Duodenal mucosa (tissue), 2 donors: ENCODE data around the gene PRRG2.
A peak's percentile ranks its signal among the peaks of the same experiment; 100 is the strongest.

Experiments
- H3K27ac ChIP-seq: one replicate; pipeline ENCODE4 v1.7.0; 2013; ENCODE audit warnings: low read depth, low read length
- H3K27me3 ChIP-seq, 2 donors: one replicate each; pipeline ENCODE4 v1.7.0; 2013; ENCODE audit warnings: low read length in 2 of 2, control low read depth in 1 of 2; ENCODE audit not compliant: insufficient read depth in 2 of 2, control insufficient read depth in 1 of 2
- H3K36me3 ChIP-seq, 2 donors: one replicate each; pipeline ENCODE4 v1.7.0; 2013; ENCODE audit warnings: low read length in 2 of 2, control low read depth in 1 of 2; ENCODE audit not compliant: insufficient read depth in 2 of 2, control insufficient read depth in 1 of 2
- H3K4me1 ChIP-seq, 2 donors: one replicate each; pipeline ENCODE4 v1.7.0; 2013; ENCODE audit warnings: low read length in 2 of 2, control low read depth in 1 of 2; ENCODE audit not compliant: insufficient read depth in 2 of 2, control insufficient read depth in 1 of 2
- H3K4me3 ChIP-seq, 2 donors: one replicate each; pipeline ENCODE4 v1.7.0; 2013; ENCODE audit warnings: low read length in 2 of 2, low read depth in 1 of 2
- H3K9ac ChIP-seq, 2 donors: one replicate each; pipeline ENCODE4 v1.7.0; 2013; ENCODE audit warnings: low read length in 2 of 2, low read depth in 1 of 2
- H3K9me3 ChIP-seq, 2 donors: one replicate each; pipeline ENCODE4 v1.7.0; 2013; ENCODE audit warnings: low read length in 2 of 2, control low read depth in 1 of 2; ENCODE audit not compliant: control insufficient read depth in 1 of 2

The PRRG2 gene

DNA sequence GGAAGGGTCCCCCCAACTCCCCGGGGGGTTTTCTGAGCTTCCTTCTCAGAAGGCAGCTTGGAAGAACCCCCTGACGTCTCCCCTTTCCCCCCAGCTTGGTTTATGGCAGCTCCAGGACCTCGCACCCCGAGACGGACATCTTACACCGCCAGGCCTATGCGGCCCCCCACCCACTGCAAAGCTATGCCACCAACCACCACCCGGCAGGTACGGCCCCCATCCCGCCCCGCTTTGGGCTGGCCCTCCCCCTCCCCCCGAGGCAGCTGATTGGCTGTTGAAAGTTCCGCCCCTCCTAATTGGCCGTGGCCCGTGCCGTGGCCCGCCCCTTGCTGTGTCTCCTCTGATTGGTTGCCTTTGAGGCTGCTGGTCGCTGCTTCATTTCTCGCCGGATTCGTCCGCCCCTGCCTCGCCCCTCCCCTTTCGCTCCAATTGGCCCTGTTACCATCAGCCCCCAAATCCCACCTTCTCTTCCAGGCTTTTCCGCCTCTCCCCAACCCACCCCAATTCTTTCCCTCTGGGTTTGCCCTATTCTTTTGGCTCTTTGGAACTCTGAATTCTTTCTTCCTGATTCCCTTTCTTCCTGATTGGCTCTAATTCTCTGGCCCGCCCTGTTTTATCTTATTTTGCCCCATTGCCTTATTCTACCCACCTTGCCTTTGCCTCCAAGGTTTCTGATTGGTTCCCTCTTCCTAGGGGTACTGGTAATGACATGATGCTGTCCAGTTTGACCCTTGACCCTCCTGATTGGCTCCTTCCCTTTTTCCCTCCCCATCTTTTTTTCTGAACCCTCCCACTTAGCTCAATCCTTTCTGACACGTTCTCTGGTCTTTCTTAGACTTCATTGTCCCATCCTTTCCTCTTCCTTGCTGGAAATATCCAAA, 12.4 kb downstream of the PRRG2 start:
- peaks cover 0 to 22% of the 10 kb centered on the region in 2 donors for H3K36me3 ChIP-seq
- no peaks in the 10 kb centered on the region for H3K27me3 ChIP-seq
- H3K9ac ChIP-seq = peak overlapping the region; percentile 32 to 52
- H3K4me3 ChIP-seq = peak overlapping the region; percentile 85 to 90
- H3K4me1 ChIP-seq = peaks cover 15 to 23% of the 10 kb centered on the region in 2 donors
- H3K27ac ChIP-seq = peak overlapping the region; percentile 13
- H3K9me3 ChIP-seq = no peaks in the 10 kb centered on the region

DNA sequence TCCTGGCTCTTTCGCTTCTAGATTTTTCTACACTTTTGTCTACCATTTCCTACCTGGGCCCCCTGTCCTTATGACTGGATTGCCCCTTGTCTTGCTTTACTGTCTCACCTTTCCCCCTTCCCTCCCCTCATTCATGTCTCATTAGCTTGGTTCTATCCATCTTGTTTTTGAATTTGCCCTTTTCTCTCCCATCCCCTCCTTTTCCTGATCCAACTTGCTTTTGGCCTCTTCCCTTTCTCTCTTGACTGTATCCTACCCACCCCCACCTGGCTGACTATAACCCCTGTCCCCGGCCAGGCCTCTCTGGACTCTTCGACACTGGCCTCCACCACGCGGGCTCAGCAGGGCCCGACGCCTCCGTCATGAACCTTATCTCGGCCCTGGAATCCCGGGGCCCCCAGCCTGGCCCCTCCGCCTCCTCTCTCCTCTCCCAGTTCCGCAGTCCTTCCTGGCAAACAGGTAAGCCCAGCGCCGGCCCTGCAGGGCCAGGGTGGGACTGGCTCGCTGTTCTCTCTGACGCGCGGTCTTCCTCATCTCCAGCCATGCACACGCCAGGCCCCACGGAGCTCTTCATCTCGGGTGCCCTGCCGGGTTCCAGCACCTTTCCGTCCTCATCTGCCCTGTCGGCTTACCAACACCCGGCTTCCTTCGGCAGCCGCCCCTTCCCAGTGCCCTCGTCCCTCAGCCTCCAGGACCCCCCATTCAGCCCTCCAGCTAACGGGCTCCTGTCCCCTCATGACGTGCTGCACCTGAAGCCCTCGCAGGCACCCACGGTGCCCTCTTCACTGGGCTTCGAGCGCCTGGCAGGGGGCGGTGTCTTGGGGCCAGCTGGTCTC, 13.3 kb downstream of the PRRG2 start:
- Histone ChIP-seq H3K27me3 (no peaks in the 10 kb centered on the region), H3K36me3 (peaks cover 3 to 31% of the 10 kb centered on the region in 2 donors), H3K4me3 (peak overlapping the region in 1 of 2 donors; percentile 85), H3K4me1 (peaks cover 15 to 23% of the 10 kb centered on the region in 2 donors), H3K9me3 (no peaks in the 10 kb centered on the region), H3K27ac (peak overlapping the region; percentile 13), H3K9ac (peak overlapping the region in 1 of 2 donors; percentile 32)

DNA sequence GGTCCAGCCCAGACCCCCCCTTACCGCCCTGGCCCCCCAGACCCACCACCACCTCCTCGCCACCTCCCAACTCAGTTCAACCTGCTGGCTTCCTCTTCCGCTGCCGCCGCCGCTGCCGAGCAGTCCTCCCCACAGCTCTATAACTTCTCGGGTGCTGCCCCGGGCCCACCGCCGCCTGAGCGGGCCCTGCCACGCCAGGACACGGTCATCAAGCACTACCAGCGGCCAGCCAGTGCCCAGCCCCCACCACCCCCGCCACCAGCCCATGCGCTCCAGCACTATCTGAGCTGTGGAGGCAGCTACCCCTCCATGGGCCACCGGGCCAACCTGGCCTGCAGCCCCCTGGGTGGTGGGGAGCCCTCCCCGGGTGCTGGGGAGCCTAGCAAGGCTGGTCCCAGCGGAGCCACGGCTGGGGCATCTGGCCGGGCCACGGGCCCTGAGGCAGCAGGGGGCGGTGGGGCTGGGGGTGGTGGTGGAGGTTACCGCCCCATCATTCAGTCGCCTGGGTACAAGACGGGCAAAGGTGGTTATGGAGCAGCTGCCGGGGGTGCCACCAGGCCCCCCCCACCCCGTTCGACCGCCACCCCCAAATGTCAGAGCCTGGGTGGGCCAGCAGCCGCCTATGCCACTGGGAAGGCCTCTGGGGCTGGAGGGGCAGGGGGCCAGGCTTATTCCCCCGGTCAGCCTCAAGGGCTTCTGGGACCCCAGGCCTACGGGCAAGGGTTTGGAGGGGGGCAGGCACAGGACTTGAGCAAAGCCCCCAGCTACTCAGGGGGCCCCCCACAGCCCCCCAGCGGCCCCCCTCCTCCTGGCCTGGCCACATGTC, 14.1 kb downstream of the PRRG2 start:
- Histone ChIP-seq H3K27me3 (no peaks in the 10 kb centered on the region), H3K4me1 (peaks cover 15 to 23% of the 10 kb centered on the region in 2 donors), H3K4me3 (no peak overlapping the region), H3K9me3 (no peaks in the 10 kb centered on the region), H3K36me3 (peaks cover 8 to 40% of the 10 kb centered on the region in 2 donors), H3K27ac (no peak overlapping the region), H3K9ac (no peak overlapping the region)

DNA sequence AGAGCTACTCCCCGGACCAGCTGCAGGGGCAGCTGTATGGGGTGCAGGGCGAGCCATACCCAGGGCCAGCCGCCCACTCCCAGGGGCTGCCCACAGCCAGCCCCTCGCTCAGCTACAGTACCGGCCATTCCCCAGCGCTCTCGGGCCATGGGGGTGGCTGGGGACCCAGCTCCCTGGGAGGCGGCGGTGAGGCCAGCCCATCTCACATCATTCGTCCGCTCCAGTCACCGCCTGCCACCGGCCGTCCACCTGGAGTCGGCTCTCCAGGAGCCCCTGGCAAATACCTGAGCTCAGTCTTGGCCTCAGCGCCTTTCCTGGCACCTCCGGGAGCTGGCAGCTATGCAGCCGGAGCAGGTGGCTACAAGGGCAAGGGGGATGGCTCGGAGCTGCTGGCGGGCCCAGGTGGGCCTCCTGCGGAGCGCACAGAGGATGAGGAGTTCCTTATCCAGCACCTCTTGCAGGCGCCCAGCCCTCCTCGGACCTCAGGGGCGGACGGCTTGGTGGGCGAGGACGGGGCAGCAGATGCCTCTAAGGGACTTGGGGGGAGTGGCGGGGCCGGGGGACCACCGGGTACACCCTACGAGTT, 14.8 kb downstream of the PRRG2 start:
- H3K27ac ChIP-seq = no peak overlapping the region
- no peak overlapping the region for H3K9ac ChIP-seq
- H3K4me1 ChIP-seq = peaks cover 15 to 17% of the 10 kb centered on the region in 2 donors
- H3K4me3 ChIP-seq = no peak overlapping the region
- H3K9me3 ChIP-seq = no peaks in the 10 kb centered on the region
- H3K36me3 ChIP-seq = peaks cover 10 to 45% of the 10 kb centered on the region in 2 donors
- H3K27me3 ChIP-seq = no peaks in the 10 kb centered on the region

DNA sequence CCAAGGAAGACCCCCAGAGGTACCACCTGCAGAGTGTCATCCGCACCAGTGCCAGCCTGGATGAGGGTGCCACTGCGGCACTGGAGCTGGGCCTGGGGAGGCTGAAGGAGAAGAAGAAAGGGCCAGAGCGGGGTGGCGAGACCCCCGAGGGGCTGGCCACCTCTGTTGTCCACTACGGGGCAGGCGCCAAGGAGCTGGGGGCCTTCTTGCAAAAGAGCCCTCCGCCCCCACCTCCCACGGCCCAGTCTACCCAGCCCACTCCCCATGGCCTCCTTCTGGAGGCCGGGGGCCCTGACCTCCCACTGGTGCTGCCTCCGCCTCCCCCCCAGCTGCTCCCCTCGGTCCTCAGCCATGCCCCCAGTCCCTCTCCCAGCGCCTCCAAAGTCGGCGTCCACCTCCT, 15.3 kb downstream of the PRRG2 start:
- Histone ChIP-seq H3K27ac (no peak overlapping the region), H3K36me3 (peaks cover 13 to 49% of the 10 kb centered on the region in 2 donors)

DNA sequence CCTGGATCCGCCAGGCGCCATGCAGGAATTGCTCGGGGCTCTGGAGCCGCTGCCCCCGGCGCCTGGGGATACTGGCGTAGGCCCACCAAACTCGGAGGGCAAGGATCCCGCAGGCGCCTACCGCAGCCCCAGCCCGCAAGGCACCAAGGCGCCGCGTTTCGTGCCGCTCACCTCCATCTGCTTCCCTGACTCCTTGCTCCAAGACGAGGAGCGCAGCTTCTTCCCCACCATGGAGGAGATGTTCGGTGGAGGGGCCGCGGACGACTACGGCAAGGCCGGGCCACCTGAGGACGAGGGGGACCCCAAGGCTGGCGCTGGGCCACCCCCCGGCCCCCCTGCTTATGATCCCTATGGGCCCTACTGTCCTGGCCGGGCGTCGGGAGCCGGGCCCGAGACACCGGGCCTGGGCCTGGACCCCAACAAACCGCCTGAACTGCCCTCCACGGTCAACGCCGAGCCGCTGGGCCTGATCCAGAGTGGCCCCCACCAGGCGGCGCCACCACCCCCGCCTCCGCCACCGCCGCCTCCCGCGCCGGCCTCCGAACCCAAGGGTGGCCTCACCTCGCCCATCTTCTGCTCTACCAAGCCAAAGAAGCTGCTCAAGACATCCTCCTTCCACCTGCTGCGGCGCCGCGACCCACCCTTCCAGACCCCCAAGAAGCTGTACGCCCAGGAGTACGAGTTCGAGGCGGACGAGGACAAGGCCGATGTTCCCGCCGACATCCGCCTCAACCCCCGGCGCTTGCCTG, 16.0 kb downstream of the PRRG2 start:
- H3K36me3 ChIP-seq = peaks cover 17 to 55% of the 10 kb centered on the region in 2 donors
- no peak overlapping the region for H3K9ac ChIP-seq
- no peak overlapping the region for H3K4me3 ChIP-seq
- no peaks in the 10 kb centered on the region for H3K9me3 ChIP-seq
- H3K27ac ChIP-seq = no peak overlapping the region
- peaks cover 15 to 16% of the 10 kb centered on the region in 2 donors for H3K4me1 ChIP-seq
- H3K27me3 ChIP-seq = no peaks in the 10 kb centered on the region

More for the DNA sequence above, 15.3 kb downstream of the PRRG2 start:
- no peaks in the 10 kb centered on the region for H3K27me3 ChIP-seq
- no peak overlapping the region for H3K9ac ChIP-seq
- H3K4me3 ChIP-seq = no peak overlapping the region
- H3K4me1 ChIP-seq = peaks cover 15 to 17% of the 10 kb centered on the region in 2 donors
- no peaks in the 10 kb centered on the region for H3K9me3 ChIP-seq

DNA sequence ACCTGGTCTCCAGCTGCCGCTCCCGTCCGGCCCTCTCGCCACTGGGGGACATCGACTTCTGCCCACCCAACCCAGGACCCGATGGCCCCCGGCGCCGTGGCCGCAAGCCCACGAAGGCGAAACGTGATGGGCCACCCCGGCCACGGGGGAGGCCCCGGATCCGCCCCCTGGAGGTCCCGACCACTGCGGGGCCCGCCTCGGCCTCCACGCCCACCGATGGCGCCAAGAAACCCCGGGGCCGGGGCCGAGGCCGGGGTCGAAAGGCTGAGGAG, 16.5 kb downstream of the PRRG2 start:
- H3K9ac ChIP-seq = no peak overlapping the region
- no peak overlapping the region for H3K4me3 ChIP-seq
- H3K4me1 ChIP-seq = peaks cover 10% of the 10 kb centered on the region in 2 donors
- H3K27me3 ChIP-seq = no peaks in the 10 kb centered on the region
- no peak overlapping the region for H3K27ac ChIP-seq
- H3K36me3 ChIP-seq = peaks cover 22 to 60% of the 10 kb centered on the region in 2 donors
- H3K9me3 ChIP-seq = no peaks in the 10 kb centered on the region

DNA sequence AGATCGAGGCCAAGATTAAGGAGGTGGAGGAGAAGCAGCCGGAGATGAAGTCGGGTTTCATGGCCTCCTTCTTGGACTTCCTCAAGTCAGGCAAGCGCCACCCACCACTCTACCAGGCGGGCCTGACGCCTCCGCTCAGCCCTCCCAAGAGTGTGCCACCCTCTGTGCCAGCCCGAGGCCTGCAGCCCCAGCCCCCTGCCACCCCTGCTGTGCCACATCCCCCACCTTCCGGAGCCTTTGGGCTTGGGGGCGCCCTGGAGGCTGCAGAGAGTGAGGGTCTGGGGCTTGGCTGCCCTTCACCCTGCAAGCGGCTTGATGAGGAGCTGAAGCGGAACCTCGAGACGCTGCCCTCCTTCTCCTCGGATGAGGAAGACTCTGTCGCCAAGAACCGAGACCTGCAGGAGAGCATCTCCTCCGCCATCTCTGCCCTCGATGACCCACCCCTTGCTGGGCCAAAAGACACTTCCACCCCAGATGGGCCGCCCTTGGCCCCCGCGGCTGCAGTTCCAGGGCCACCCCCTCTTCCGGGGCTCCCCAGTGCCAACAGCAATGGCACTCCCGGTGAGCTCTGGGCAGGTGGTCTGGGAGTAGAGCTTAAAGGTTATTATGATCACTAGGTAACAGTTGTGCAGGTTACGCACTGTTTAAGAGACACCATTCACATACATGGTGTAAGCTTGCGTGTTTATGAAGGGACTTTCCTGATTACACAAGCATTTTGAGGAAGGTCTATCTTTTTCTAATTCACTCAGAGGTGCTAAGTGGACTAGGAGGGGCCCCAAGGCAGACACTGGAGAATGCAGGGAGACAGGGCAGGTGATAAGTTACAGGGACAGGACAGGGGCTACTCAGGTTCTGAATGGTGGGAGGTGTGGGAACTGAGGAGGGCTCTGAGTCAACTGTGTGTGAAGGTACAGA, 18.5 kb downstream of the PRRG2 start:
- Histone ChIP-seq H3K4me3 (no peak overlapping the region), H3K36me3 (peaks cover 27 to 58% of the 10 kb centered on the region in 2 donors), H3K27me3 (no peaks in the 10 kb centered on the region), H3K9me3 (no peaks in the 10 kb centered on the region), H3K27ac (no peak overlapping the region), H3K4me1 (no peaks in the 10 kb centered on the region), H3K9ac (no peak overlapping the region)
